Retinal pigment epithelial cell (primary cell): ENCODE results near the gene HRH3.

Source experiments
- DNase-seq: peaks from one replicate; pipeline ENCODE4 v3.0.0-alpha.2; 2010; ENCODE audit warnings: low read depth
- H3K4me3 ChIP-seq: 2 replicates; pipeline ENCODE4 v1.5.1; 2011; ENCODE audit warnings: mild to moderate bottlenecking, low read length, control low read depth, moderate library complexity
- TF ChIP-seq, protein P1 (sequence below): conservative IDR thresholded peaks from 2 replicates; pipeline ENCODE4 v1.5.1; 2011; ENCODE audit warnings: low read depth, low read length, control low read depth, inconsistent platforms

Gene HRH3

DNA sequence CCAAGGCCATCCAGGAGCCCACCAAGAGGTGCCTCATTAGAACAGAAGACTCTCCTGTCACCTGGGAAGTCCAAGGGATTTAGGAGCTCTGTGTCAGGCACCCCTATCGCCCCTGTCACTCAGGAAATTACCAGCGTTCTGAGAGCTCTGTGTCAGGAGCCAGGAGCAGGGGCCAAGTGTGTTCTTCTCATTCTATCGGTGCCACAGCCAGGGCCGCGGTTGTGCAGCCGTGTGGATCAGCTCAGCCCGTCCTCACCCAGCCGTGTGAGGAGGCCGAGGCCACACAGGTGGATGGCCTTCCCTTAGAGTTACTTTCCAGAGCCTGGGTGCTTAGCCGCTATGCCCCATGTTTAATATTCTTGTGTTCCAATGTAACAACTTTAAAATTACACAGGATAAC, 27.4 kb downstream of the HRH3 start:
- no peak overlapping the region for H3K4me3 ChIP-seq
- DNase-seq, result no peak
- TF ChIP-seq, protein P1, sequence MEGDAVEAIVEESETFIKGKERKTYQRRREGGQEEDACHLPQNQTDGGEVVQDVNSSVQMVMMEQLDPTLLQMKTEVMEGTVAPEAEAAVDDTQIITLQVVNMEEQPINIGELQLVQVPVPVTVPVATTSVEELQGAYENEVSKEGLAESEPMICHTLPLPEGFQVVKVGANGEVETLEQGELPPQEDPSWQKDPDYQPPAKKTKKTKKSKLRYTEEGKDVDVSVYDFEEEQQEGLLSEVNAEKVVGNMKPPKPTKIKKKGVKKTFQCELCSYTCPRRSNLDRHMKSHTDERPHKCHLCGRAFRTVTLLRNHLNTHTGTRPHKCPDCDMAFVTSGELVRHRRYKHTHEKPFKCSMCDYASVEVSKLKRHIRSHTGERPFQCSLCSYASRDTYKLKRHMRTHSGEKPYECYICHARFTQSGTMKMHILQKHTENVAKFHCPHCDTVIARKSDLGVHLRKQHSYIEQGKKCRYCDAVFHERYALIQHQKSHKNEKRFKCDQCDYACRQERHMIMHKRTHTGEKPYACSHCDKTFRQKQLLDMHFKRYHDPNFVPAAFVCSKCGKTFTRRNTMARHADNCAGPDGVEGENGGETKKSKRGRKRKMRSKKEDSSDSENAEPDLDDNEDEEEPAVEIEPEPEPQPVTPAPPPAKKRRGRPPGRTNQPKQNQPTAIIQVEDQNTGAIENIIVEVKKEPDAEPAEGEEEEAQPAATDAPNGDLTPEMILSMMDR, result no peak

DNA sequence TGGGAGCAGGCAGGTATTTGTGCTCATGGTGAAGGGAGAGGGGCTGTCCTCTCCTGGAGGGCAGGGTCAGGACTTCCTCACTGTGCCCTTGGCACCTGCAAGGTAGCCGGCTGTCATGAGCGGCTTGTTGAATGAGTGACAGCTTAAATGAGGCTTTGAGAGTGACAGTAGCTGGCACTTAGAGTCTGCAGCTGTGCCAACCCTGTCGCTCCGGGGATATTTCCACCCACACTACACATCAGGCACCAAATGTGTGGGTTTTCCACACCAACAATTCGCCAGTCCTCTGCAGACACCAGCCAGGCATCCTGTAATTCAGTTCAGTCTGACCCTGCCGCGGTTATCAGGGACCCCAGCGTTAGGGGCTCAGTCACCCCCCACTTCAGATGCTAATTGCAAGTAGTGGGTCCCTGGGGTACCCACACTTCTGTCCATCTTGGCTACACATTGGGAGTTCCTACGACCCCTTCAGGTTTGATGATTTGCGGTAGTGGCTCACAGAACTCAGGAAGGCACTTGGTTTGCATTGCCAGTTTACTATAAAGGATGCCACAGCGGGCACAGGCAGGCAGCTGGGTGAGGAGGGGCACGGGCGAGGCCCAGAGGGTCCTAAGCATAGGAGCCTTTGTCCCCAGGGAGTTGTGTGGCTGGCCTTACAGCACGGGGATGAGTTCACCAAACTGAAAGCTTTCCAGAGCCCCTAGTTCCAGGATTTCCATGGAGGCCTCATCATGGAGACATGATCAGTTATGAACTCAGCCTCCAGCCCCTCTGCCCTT, 28.1 kb downstream of the HRH3 start:
- TF ChIP-seq, protein P1, result no peak
- no peak overlapping the region for H3K4me3 ChIP-seq
- no peak for DNase-seq

DNA sequence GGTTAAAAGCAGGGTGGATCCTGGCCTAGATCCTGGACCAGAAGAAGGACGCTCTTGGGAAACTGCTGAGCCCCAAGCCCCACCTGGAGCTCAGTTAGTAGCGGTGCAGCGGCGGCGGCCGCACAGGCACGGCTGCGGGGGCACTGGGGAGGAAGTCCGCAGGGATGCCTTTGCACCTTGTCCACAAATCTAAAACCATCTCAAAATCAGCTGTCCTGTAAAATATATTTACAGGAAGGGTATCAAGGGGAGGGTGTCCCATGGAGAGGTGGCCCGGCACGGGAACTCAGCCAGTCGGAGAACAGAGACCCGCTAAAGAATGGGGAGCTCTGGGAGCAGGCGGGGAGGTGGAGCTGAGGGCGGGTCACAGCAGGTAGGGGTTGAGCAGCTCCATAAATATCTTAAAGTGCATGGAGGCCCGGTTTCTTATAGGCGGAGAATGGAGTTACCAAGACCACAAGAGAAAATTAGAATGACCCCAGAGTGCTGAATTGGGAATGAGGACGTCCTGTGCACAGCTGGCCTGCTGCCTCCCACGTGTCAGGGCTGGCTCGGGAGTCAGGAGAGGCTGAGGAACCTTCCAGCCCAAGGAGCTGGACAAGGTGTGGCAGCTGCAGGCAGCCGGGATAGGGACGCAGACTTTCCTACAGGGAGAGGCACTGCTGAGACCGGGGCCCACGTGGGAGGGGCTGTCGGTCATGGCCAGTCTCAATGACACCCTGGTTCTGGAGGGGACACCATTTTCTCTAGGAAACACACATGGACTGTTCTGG, 29.3 kb downstream of the HRH3 start:
- H3K4me3 ChIP-seq, result no peak overlapping the region
- TF ChIP-seq, protein P1, result no peak
- DNase-seq, result no peak

DNA sequence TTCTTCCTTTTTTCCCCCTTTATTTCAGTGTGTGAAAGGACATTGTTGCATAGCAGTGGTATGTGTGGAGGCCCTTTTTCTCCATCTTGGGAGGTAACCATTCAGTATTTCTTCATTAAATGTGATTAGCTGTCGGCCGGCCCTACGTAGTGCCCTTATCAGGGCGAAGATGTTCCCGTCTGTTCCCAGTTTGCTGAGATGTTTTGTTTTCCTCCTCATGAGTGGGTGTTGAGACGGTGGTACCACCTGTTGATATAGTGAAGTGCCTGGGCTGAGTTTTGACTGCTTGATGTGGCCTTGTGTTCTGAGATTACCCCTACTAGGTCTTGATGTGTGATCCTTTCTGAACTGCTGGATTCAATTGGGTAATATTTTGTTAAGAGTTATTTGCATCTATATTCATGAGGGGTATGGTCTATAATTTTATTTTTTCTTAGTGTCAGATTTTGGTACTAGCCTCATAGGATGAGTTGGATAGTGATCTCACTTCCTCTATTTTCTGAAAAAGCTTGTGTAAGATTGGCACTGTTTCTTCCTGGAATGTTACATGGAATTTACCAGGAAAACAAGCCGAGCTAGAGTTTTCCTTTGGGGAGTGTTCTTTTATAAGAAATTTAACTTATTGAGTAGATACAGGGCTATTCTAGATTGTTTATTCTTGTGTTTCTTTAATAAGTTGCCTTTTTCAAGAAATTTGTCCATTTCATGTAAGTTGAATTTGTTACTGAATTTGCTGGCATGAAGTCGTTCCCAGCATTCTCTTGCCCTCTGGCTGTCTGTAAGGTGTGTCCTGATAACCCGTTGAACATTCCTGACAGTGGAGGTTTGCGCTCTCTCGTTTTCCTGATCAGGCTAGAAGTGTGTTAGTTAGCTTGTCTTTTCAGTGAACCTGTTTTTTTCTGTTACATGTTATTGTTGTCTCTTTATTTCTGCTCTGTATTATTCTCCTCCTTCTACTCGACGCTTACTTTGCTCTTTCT, 32.9 kb downstream of the HRH3 start:
- TF ChIP-seq, protein P1, result no peak
- DNase-seq, result no peak
- H3K4me3 ChIP-seq, result no peak overlapping the region

DNA sequence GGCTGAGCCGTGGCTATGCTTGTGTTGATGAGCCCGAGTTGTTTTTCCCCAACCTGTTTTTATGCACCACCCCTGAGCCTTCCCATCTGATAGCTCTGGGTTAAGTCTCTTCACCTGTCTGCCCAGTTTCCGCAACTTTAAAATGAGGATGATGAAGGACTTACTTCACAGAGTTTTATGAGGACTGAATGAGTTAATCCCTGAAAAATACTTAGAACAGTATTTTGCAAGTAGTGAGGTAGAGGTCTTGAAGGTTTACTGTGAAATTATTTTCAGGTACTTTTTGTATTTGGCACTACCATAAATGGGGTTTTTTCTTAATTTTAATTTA, 34.0 kb downstream of the HRH3 start:
- TF ChIP-seq, protein P1, result no peak
- no peak overlapping the region for H3K4me3 ChIP-seq
- DNase-seq, result no peak

DNA sequence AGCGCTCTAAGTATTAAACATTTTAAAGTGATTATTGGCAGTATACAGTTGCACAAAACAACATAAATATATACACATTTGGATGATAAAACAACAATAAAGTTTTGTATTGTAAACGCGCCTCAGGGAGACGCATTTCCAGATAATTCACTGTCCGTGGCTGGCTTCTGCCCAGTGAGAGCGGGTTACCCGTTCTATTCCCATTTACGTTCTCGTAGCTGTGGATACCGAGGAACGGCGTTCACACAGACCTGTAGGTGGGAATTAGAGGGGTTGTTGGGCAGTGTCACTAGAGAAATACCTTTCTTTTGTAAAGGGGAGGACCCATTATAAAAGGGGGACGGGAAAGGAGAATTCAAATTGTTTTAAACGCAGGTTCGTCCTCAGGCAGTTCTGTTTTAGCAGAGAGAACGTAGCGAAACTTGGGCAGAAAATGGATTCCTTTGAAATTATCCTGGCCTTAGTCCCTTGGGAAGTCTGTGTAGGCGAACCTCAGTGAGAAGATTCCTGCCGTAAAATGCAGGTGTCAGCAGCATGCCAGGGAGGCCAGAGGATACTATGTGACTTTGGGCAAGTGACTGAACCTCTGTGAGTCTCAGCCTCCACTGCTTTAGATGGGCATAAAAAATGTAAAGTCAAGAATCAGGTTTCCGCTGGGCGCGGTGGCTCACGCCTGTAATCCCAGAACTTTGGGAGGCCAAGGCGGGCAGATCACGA, 36.5 kb downstream of the HRH3 start:
- DNase-seq, result no peak
- TF ChIP-seq, protein P1, result no peak
- H3K4me3 ChIP-seq, result peak overlapping the region; percentile 96
